ENCODE data around the gene NFIC. TPM values are rescaled to one million over a fixed set of nuclear protein-coding genes. Genes with fewer than 3 reads are reported as not detected.

Gene NFIC
- total RNA-seq, 1 experiment from 2014 or later, result 75.6 TPM

DNA sequence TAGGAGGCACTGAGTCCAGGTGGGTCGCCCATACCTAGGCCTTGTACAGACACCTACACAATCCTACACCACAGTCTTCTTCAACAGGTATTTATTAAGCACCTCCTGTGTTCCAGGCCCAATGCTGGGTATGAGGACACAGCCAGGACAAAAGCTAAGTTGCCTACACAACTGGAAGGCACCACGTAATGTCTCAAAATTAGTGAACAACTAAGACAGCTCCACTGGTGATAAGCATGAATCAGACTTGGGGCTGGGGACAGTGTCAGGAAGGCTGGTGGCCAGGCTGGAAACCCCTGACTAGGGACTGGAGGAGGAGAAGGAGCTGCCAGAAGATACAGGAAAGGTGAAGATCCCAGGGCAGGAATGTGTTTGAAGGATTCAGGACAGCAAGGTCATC is 111.6 kb downstream of the NFIC start:
- no peaks in the 10 kb centered on the region for H4K20me1 ChIP-seq (ENCODE audit: insufficient read depth)
- H2AFZ ChIP-seq, result no peak overlapping the region
- no peak overlapping the region for H3K27ac ChIP-seq
- TF ChIP-seq, protein P1, sequence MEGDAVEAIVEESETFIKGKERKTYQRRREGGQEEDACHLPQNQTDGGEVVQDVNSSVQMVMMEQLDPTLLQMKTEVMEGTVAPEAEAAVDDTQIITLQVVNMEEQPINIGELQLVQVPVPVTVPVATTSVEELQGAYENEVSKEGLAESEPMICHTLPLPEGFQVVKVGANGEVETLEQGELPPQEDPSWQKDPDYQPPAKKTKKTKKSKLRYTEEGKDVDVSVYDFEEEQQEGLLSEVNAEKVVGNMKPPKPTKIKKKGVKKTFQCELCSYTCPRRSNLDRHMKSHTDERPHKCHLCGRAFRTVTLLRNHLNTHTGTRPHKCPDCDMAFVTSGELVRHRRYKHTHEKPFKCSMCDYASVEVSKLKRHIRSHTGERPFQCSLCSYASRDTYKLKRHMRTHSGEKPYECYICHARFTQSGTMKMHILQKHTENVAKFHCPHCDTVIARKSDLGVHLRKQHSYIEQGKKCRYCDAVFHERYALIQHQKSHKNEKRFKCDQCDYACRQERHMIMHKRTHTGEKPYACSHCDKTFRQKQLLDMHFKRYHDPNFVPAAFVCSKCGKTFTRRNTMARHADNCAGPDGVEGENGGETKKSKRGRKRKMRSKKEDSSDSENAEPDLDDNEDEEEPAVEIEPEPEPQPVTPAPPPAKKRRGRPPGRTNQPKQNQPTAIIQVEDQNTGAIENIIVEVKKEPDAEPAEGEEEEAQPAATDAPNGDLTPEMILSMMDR (conservative IDR thresholded peaks at IDR 0.05), result no peak
- no peak for TF ChIP-seq EZH2 (IDR thresholded peaks at IDR 0.05; ENCODE audit: low read depth)
- no peaks in the 10 kb centered on the region for H3K9me3 ChIP-seq (ENCODE audit: insufficient read depth, low read depth)
- no peaks in the 10 kb centered on the region for H3K9me2 ChIP-seq (ENCODE audit: insufficient read depth)
- H3K79me2 ChIP-seq (ENCODE audit: low read depth), result no peaks in the 10 kb centered on the region
- BruUV-seq (replicated peaks), result no TSS peak
- DNase-seq, result no peak
- H3K4me1 ChIP-seq (replicated peaks; ENCODE audit: insufficient read depth), result peaks cover 5% of the 10 kb centered on the region; the same call in 1 of the 2 replicates
- H3K4me2 ChIP-seq, result no peak overlapping the region
- CTCF ChIA-PET, result no interaction called here
- H3K36me3 ChIP-seq (ENCODE audit: low read depth), result no peaks in the 10 kb centered on the region
- peaks cover 5% of the 10 kb centered on the region; the same call in 1 of the 2 replicates for H3F3A ChIP-seq (ENCODE audit: insufficient read depth, low read depth)
- POLR2A ChIA-PET (ENCODE audit: unreplicated experiment), result no interaction called here
- H3K27me3 ChIP-seq (ENCODE audit: insufficient read depth, low read depth), result no peaks in the 10 kb centered on the region
- intact Hi-C loops (cut with micrococcal nuclease; ENCODE audit: unreplicated experiment), result no loop called here
- no peak overlapping the region for H3K4me3 ChIP-seq

DNA sequence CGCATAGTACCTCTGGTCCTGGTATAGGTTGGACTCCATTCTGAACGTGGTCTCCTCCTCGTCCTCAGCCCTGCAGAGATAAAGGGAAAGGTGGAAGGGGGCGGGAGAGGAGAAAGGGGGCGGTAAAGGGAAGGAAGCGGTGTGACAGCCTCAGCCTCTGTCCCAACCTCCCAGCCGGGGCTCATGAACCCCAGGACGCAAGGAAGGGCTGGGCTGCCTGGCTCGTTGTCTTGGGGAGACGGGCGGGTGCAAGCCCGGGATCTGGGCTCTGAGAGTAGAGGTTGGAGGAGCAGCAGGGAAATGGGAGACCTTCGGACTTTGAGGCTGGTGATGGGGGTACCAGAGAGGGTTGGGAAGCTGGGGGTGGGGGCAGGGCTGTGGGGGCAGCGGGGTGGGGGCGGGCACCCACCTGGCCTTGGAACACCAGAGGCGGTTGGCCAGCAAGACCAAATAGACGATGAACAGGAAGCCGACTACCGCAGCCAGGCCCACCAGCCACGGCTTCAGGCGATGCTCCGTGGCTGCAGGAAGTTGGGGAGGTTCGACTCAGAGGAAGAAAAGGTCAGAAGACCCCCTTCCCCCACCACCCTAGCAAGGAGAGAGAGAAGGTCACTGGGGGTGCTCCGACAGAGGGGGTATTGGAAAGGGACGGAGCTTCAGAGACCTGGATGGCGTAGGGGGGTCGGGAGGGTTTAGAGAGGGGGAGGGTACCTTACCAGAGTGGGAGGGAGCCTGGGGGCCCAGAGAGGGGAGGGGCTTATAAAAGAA is 112.2 kb downstream of the NFIC start:
- no peak overlapping the region for H3K27ac ChIP-seq
- POLR2A ChIA-PET (ENCODE audit: unreplicated experiment), result no interaction called here
- H3K27me3 ChIP-seq (ENCODE audit: insufficient read depth, low read depth), result no peaks in the 10 kb centered on the region
- H2AFZ ChIP-seq, result no peak overlapping the region
- H3F3A ChIP-seq (ENCODE audit: insufficient read depth, low read depth), result peaks cover 5% of the 10 kb centered on the region; the same call in 1 of the 2 replicates
- intact Hi-C loops (cut with micrococcal nuclease; ENCODE audit: unreplicated experiment), result no loop called here
- no peak for DNase-seq
- CTCF ChIA-PET, result interaction anchor here (0.6 kb wide), 1 partner anchor 14 kb away, joined by 20 read pairs; no protein-coding TSS in a partner anchor
- no peaks in the 10 kb centered on the region for H3K9me2 ChIP-seq (ENCODE audit: insufficient read depth)
- H3K79me2 ChIP-seq (ENCODE audit: low read depth), result no peaks in the 10 kb centered on the region
- H3K4me2 ChIP-seq, result no peak overlapping the region
- H3K36me3 ChIP-seq (ENCODE audit: low read depth), result no peaks in the 10 kb centered on the region
- H3K9me3 ChIP-seq (ENCODE audit: insufficient read depth, low read depth), result no peaks in the 10 kb centered on the region
- H3K4me3 ChIP-seq, result no peak overlapping the region
- H3K4me1 ChIP-seq (replicated peaks; ENCODE audit: insufficient read depth), result peaks cover 5% of the 10 kb centered on the region; the same call in 1 of the 2 replicates
- BruUV-seq (replicated peaks), result no TSS peak
- TF ChIP-seq EZH2 (IDR thresholded peaks at IDR 0.05; ENCODE audit: low read depth), result no peak
- TF ChIP-seq, protein P1 (conservative IDR thresholded peaks at IDR 0.05), result no peak
- H4K20me1 ChIP-seq (ENCODE audit: insufficient read depth), result no peaks in the 10 kb centered on the region

DNA sequence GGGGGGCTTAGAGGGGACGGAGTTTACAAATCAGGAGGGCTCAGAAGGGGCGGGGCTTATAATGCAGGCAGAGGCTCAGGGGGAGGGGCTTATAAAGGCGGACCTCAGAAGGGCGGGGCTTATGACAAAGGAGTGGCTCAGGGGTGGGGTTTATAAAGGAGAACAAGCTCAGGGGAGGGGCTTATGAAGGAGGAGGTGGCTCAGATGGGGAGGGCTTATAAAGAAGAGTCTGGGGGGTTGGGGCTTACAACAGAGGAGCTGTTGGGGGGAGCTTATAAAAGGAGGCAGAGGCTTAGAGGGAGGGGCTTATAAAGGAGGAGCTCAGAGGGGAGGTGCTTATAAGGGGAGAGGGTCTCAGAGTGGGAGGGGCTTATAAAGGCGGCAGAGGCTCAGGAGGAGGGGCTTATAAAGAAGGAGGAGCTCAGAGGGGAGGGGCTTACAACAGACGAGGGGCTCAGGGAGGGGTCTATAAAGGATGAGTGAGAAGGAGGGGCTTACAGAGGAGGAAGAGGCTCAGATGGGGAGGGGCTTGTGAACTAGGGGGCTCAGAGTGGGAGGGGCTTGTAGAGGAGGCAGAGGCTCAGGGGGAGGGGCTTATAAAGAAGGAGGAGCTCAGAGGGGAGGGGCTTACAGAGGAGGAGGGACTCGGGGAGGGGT is 112.9 kb downstream of the NFIC start:
- H3K79me2 ChIP-seq (ENCODE audit: low read depth), result no peaks in the 10 kb centered on the region
- H2AFZ ChIP-seq, result no peak overlapping the region
- H3K4me3 ChIP-seq, result no peak overlapping the region
- no peaks in the 10 kb centered on the region for H3K9me3 ChIP-seq (ENCODE audit: insufficient read depth, low read depth)
- TF ChIP-seq EZH2 (IDR thresholded peaks at IDR 0.05; ENCODE audit: low read depth), result no peak
- TF ChIP-seq, protein P1 (conservative IDR thresholded peaks at IDR 0.05), result no peak
- DNase-seq, result no peak
- no peaks in the 10 kb centered on the region for H4K20me1 ChIP-seq (ENCODE audit: insufficient read depth)
- no peak overlapping the region for H3K27ac ChIP-seq
- intact Hi-C loops (cut with micrococcal nuclease; ENCODE audit: unreplicated experiment), result no loop called here
- BruUV-seq (replicated peaks), result no TSS peak
- H3K4me1 ChIP-seq (replicated peaks; ENCODE audit: insufficient read depth), result peaks cover 5% of the 10 kb centered on the region; the same call in 1 of the 2 replicates
- H3K27me3 ChIP-seq (ENCODE audit: insufficient read depth, low read depth), result no peaks in the 10 kb centered on the region
- peaks cover 5% of the 10 kb centered on the region; the same call in 1 of the 2 replicates for H3F3A ChIP-seq (ENCODE audit: insufficient read depth, low read depth)
- H3K36me3 ChIP-seq (ENCODE audit: low read depth), result no peaks in the 10 kb centered on the region
- ChIA-PET POLR2A (ENCODE audit: unreplicated experiment) (no interaction called here), CTCF (interaction anchor here (0.6 kb wide), 1 partner anchor 15 kb away, joined by 20 read pairs; no protein-coding TSS in a partner anchor)
- no peak overlapping the region for H3K4me2 ChIP-seq
- no peaks in the 10 kb centered on the region for H3K9me2 ChIP-seq (ENCODE audit: insufficient read depth)
